ENCODE data around the gene JUNB.
"Not testable (repeated sequence)": the region's sequence is repeated elsewhere in the genome, so short reads cannot be mapped to it uniquely, and the experiment has no call there.

The JUNB gene

DNA sequence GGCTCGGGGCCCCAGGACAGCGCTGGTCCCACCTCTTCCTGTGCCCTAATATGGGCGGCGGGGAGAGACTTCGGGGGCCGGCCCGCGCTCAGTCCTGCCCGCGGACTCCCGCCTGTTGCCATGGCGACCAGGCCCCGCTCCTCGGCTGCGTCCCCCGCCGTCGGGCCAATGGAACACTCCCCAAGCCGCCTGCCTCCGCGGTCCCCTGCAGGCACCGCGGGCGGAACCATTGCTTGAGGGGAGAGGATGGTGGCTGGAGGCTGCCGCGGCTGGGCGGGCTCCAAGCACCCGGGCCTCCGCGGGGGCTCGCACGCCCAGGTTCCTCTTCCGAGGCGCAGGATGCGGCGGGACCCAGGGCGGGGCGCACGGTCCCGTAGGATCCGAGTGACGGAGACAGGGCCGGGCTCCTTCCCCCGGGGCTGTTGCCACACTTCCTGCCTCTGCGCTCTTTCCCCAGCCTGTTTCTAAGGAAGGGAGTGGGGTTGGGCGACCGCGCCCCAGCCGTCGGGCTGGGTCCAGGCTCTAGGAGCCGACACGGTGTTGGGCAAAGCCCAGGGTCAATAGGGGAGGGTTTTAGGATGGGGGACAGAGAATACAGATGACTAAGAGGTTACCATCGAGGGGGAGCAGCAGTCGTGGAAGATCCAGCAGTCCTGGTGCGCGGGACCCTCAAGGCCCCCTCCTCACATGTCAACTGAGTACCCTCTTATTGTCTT, 1.2 kb upstream of the JUNB start:
- DNase-seq: peak; percentile 94

DNA sequence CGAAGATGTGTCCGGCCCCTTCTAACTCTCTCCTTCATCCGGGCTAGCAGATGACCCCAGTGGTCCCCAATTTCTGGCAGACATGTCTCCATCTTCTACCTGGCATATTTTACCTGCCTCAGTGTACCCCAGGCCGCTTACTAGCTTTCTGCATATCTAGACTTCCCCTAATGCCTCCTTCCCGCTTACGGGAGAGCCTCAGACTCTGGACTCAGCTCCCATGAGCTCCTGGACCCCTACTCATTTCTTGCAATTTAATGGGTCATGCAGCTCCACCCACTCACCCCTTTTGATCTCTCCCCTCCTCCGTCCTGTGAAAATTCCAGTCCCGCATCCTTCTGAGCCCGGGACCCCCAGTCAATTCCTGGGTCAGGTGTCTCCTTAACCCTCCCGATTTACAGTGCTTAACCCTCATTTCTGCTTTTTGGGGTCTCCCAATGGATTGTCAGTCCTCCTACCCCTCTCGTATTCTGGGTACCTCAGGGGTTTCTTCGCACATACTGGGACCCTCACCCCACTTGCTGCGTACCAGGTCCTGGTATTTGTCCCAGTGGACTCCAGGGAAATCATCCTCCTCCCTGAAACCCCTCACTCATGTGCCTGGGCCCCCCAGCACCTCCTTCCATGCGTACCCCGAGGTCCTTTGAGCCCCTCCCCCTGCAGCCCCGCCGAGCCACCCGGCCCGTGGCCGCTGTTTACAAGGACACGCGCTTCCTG, 500 bp upstream of the JUNB start:
- no peak for DNase-seq

DNA sequence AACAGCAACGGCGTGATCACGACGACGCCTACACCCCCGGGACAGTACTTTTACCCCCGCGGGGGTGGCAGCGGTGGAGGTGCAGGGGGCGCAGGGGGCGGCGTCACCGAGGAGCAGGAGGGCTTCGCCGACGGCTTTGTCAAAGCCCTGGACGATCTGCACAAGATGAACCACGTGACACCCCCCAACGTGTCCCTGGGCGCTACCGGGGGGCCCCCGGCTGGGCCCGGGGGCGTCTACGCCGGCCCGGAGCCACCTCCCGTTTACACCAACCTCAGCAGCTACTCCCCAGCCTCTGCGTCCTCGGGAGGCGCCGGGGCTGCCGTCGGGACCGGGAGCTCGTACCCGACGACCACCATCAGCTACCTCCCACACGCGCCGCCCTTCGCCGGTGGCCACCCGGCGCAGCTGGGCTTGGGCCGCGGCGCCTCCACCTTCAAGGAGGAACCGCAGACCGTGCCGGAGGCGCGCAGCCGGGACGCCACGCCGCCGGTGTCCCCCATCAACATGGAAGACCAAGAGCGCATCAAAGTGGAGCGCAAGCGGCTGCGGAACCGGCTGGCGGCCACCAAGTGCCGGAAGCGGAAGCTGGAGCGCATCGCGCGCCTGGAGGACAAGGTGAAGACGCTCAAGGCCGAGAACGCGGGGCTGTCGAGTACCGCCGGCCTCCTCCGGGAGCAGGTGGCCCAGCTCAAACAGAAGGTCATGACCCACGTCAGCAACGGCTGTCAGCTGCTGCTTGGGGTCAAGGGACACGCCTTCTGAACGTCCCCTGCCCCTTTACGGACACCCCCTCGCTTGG, 966 bp downstream of the JUNB start:
- DNase-seq: peak; percentile 76

DNA sequence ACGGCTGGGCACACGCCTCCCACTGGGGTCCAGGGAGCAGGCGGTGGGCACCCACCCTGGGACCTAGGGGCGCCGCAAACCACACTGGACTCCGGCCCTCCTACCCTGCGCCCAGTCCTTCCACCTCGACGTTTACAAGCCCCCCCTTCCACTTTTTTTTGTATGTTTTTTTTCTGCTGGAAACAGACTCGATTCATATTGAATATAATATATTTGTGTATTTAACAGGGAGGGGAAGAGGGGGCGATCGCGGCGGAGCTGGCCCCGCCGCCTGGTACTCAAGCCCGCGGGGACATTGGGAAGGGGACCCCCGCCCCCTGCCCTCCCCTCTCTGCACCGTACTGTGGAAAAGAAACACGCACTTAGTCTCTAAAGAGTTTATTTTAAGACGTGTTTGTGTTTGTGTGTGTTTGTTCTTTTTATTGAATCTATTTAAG, 1.6 kb downstream of the JUNB start:
- no peak for DNase-seq

DNA sequence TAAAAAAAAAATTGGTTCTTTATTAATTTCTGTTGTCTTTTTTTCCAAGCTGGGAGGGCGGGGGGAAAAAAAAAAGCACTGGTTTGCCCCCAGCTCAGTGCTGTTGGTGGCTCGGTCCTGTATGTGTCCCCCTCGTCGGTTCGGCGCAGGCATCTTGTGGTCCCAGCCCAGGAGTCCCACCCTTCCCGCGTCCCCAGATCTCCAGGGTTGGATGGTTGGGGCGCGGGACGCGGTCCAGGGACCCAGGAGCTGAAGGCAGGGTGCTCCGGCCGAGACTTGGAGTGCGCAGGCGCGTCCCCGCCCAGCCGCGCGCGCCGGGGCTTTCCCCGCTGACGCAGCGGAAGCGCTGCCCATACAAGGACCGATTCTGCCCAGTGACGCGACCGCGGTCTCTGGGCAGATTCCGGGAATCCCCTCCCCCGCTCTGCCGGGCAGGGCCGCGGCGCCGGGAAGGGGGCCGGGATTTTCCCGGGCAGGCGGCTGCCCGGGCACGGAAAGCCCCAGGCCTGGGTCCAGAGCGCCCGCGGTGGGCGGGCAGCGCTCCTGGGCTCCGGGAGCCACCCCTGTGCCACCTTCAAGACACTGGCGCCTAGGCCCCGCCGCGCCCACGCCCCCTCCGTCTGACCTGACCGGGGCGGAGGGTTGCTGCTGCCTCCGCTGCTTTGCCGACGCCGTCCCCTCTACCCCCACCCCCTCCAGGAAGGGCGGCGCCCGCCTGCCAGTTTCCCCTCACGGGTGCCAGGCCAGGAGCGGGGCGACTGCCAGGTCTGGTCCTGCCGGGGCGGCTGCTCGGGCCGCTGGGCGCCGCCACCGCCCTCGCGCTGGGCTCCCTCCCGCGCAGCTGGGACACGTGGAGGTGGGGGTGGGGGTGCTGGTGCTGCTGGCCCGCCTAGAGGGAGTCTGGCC, 2.3 kb downstream of the JUNB start:
- DNase-seq: peak; percentile 84

DNA sequence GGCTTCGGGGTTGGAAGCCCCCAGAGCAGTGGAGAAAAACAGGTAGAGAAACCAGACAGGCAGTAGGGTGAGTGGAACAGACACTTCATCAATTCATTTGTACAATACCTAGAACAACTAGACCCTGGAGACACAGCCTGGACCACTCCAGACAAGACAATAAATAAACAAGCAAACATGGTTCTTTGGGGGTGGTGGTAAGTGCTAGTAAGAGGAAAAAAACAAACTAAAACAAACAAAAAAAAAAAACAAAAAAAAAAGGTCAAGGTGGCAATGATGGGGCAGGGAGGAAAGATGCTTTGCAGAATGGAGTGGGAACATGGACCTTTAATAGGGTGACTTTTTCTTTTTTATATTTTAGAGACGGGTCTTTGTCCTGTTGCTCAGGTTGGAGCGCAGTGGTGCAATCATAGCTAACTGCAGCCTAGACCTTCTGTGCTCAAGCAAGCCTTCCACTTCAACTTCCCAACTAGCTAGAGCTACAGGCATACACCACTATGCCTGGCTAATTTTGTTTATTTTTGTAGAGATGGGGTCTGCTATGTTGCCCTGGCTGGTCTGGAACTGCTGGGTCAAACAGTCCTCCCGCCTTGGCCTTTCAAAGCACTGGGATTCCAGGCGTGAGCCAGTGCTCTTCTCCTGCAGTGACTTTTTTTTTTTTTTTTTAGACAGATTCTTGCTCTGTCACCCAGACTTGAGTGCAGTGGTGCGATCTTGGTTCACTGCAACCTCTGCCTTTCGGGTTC, 3.1 kb downstream of the JUNB start:
- DNase-seq: no peak

DNA sequence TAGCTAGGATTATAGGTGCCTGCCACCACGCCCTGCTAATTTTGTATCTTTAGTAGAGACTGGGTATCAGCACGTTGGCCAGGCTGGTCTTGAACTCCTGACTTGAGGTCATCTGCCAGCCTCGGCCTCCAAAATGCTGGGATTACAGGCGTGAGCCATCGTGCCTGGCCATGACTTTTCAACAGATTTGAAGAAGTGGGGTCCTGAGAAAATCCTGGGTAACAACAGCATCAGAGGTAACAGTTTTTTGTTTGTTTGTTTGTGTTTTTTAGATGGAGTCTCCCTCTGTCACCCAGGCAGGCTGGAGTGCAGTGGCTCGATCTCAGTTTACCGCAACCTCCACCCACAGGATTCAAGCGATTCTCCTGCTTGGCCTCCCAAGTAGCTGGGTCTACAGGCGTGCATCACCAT, 3.7 kb downstream of the JUNB start:
- no peak for DNase-seq

- DNase-seq: peak; percentile 68
Measured at GRCh38 chr19:12796146-12797071, 5.1 kb downstream of the JUNB start.

DNA sequence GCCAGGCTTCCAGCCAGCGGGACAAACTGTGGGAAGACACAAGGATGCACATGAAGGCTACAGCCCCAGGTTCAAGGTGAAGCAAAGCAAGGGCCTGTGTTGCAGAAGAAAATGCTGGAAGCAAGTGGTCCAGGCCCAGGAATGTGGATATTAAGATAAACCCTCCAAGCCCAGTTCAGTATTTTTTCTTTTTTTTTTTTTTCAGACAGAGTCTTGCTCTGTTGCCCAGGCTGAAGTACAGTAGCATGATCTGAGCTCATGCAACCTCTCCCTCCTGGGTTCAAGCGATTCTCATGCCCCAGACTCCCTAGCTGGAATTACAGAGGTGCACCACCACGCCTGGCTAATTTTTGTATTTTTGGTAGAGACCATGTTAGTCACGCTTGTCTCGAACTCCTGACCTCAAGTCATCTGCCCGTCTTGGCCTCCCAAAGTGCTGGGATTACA, 5.9 kb downstream of the JUNB start:
- DNase-seq: no peak

DNA sequence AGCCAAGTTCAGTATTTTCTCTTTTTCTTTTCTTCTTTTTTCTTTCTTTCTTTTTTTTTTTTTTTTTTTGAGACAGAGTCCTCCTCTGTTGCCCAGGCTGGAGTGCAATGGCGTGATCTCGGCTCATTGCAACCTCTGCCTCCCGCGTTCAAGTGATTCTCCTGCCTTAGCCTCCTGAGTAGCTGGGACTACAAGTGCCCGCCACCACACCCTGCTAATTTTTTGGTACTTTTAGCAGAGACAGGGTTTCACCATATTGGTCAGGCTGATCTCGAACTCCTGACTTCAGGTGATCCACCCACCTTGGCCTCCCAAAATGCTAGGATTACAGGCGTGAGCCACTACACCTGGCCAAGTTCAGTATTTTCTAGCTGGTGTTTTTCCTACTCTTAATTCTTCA, 6.3 kb downstream of the JUNB start:
- not testable (repeated sequence) for DNase-seq

- DNase-seq: no peak
Measured at GRCh38 chr19:12799742-12800465, 8.6 kb downstream of the JUNB start.

DNA sequence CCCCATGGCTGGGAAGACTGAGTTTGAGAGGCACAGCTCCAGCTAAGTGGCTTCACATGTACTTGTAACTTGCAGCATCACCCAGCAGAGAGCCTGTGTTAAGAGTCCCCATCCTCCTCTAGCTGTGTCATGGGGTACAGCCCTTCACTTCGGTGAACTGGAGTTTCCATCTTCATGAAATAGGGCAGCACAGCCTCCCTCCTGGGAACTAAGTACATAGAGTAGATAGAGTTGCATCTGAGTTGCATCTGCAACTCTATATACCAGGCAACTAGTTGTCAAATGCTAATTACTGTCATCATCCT, 9.1 kb downstream of the JUNB start:
- no peak for DNase-seq

DNA sequence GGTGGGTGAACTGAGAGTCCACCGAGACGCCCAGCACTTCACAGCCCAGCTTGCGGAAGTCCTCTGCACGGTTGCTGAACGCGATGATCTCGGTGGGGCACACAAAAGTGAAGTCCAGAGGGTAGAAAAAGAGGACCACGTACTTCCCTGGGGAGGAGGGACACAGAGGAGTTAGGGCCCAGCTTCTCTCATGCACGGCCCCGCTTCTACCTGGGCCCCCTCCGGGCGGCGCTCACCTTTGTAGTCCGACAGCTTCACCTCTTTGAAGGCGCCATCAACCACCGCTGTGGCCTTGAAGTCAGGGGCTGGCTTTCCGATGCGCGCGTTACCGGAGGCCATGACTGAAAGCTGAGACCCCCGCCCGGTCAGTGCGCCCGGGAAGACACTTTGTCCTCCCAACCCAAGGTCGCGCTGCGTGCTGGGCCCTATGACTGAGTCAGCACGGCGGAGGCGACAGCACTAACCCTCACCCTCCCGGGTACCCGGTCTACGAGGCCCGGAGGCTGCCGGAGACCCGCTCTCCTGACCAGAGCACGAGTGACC, 9.7 kb downstream of the JUNB start:
- DNase-seq: no peak

DNA sequence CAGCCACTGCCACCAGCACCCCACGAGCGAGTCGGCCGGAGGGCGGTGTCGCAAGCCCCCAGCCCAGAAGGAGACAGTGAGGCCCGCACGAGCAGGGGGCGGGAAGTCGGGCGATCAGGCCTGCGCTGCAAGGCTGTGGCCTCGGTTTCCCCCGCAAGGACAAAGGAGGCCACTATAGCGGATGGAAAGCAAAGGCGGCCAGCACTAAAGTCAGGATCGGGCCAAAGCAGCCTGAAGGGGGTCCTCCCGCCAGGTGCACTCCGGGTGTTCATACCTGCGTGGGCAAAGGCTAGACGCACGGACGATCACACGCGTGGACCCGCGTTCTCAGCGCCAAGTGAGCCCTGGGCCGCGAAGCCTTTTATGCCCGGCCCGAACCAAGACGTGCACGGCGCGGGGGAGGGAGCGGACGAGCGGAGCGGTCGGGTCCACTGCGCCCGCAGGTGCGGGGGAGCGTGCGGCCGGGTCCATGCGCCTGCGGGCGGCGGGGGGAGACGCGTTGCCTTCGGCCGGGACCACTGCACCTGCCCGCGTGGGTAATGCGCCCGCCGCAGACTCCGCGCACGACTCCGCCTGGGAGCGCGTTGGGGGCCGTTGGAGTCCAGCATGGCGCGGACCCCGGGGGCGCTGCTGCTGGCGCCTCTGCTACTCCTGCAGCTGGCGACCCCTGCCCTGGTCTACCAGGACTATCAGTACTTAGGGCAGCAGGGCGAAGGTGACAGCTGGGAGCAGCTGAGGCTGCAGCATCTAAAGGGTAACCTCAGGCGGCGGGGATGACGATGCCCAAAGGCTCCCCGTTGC, 10.4 kb downstream of the JUNB start, which contains the start of the genes PRDX2 and THSD8:
PRDX2 (minus strand) TSS at position 335 of the 801 bp plus-strand sequence. CDS start 539 bp downstream, outside the sequence.
THSD8 (plus strand) TSS at position 604 of the 801 bp plus-strand sequence; CDS start at position 607, 3 bp downstream.
- DNase-seq: peak; percentile 72

DNA sequence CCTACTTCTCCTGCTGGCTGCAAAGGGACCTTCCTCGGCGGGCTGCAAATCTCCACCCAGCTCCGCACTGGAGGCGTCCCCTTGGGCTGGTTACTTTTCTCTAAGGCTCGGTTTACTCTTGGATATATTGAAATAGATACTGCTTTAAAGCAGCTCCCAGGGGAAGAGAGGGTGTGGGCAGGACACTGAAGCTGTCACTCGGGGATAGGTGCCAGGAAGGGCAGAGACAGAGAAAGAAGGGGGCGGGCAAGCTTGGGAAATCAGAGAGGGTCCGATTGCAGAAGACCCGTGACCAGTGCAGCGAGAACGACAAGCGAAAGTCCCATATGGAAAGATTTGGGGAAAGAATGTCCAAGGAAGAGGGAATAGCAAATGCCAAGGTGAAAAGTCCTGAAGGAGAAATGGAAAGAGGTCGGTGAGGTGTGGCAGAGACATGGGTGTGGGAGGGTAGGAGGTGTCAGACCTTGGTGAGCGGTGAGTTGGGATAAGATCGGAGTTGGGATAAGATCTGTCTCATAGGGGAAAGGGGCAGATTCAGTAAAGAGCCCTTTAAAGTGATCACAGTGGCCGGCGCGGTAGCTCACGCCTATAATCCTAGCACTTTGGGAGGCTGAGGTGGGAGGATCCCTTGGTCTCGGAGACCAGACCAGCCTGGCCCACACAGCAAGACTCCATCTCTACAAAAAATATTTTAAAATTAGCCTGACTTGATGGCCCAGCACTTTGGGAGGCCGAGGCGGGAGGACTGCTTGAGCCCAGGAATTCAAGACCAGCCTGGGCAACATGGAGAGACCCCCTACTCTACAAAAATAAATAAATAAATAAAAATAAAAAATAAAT, 11.2 kb downstream of the JUNB start:
- DNase-seq: no peak

- no peak for DNase-seq
Measured at GRCh38 chr19:12804051-12804450, 12.8 kb downstream of the JUNB start.

- DNase-seq: peak; percentile 70
Measured at GRCh38 chr19:12806242-12807081, 15.2 kb downstream of the JUNB start, which contains the start of gene RNASEH2A. TSS of gene RNASEH2A (plus strand) at chr19:12806584. CDS start at chr19:12806674, 90 bp downstream.
